Measurements from ENCODE around the gene SLC4A3. TPM values are rescaled to one million over a fixed set of nuclear protein-coding genes. Genes with fewer than 3 reads are reported as not detected.
A peak's percentile ranks its signal among the peaks of the same experiment; 100 is the strongest.
"Not testable (repeated sequence)": the region's sequence is repeated elsewhere in the genome, so short reads cannot be mapped to it uniquely, and the experiment has no call there.

SLC4A3 gene
- total RNA-seq, 1 donor from 2014 or later, result 12.2 TPM

DNA sequence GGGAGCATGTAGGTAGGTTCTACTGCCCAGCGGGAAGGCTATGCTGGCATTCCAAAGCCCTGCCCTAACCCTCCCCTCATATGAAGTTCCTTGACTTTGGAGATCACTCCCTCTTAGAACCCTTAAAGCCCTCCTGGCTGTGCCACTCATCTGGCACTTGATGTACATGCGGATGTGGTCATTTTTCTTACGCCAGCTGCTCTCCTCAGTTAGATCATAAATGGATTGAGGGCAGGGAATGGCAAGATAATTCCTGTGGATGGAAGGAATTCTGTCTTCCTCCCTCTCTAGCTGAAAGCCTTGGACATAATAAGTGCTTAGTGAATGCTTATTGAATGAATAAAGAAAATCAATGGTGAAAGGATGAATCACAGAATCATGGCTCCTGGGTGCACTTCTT, 51.6 kb downstream of the SLC4A3 start:
- DNase-seq (ENCODE audit: low spot score), result no peak

DNA sequence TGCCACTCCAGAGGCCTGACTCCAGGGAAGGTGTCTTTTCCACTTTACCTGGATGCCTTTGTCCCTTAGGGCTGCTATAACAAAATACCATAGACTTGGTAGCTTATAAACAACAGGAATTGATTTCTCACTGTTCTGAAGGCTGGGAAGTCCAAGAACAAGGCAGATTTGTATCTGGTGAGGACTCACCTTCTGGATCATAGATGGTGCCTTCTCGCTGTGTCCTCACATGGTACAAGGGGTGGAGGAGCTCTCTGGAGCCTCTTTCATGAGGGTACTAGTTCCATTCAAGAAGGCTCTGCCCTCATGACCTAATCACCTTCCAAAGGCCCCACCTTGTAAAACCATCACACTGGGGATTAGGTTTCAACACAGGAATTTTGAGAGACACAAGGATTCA, 52.1 kb downstream of the SLC4A3 start:
- DNase-seq (ENCODE audit: low spot score), result no peak

DNA sequence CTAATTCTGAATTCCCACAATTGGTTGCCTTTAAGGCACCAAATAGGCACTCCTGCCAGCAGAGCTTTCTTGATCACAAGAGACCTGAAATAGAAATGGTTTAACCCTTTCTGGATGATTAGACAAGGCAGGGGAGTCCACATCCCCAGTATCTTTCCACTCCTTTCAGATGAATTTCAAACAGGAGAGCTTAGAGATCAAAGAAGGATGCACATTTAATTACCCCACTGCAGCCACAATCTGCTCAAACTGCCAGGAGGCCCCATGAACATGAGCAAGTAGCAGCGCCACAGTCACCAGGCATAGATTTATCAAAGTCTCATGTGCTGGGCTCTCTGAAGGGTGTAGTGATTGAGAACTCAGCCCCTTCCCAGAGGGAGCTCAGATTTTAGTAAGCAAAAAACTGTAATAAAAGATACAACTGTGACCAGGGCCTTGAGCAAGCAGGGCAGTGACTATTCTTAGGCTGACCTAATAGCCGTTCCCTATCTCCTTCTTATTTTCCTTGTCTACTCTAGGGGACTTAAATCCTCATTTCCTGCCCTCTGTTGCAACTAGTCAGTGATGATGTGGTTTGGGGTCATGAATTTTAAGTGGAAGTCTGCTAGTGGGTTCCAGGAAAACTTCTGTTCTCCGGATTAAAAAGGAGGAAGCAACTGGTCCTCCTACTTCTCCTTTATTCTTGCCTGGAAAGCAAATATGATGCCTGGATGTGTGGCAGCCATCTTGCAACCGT, 53.7 kb downstream of the SLC4A3 start:
- DNase-seq (ENCODE audit: low spot score), result no peak

DNA sequence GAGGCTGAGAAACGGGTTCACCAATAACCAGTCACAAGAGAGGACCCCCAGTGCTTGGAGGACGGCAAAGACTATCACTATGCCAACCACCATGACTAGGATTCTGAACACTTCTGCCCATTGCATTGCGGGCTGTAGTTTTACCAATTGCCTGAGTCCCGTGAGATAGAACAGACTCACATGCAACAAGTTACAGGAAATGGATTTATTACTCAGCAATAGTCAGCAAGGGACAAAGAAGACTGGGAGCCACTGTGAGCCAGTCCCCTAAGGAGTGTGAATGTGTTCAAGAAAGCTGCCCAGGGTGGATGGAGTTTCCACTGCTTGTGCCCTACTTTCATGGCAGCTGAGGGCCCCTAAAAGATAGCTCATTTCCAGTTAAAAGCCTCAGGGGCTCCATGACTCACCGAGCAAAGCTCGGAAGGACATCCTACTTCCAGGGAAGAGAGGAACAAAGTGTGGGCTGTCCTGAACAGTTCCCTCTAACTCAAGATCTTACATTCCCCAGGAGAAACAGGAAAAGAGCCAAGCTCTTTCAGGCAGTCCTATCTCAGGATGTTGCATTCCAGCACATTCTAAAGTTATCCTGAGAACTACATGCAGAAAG, 54.4 kb downstream of the SLC4A3 start:
- no peak for DNase-seq (ENCODE audit: low spot score)

DNA sequence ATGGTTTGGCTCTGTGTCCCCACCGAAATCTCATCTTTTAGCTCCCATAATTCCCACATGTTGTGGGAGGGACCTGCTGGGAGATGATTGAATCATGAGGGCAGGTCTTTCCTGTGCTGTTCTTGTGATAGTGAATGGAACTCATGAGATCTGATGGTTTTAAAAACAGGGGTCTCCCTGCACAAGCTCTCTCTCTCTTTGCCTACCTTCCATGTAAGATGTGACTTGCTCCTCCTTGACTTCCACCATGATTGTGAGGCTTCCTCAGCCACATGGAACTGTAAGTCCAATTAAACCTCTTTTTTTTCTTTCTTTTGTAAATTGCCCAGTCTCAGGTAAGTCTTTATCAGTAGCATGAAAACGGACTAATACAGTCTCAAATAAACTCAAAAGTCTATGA, 56.0 kb downstream of the SLC4A3 start:
- not testable (repeated sequence) for DNase-seq (ENCODE audit: low spot score)

DNA sequence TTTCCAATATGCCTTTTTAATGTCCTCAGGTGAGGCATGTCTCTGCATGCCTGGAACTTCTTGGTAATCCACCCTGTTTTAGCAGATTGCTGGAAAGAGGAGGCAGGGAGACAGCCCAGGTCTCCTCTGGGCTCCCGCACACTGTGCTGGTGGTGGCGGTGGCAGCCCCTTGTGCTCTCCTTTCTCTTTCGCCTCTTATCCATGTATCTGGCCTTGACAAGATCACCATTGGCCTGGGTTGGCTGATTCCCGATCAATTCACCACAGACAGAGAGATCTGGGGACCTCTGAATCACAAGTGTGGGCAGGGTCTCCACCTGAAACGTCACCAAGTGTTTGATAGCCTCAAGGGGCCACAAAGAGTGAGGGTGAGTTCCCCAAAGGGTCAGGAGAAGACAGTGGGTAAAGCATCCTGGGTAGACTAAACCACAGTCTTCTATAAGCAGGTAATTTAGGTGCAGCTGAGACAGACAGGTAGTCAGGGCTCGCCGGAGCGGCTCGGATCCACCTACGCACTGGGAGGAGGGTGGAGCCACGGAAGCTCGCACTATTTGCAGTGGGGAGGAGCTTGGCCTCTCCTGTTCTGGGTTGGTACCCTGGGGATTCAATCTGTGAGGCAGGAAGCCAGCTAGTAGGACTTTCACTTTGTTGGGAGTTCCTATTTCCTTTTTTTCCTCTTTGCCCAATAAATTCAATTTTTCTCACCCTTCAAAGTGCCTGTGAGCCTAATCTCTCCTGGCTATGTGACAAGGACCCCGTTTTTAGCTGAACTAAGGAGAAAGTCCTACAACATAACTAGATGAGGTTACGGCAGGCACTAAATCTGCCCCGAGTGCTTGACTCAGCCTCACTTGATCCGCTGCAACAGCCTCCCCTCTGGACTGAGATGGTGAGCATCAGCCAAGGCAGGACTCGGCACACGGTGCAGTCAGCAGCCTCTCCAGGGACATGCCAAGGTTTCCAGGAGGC, 57.6 kb downstream of the SLC4A3 start:
- DNase-seq (ENCODE audit: low spot score), result peak; percentile 90

DNA sequence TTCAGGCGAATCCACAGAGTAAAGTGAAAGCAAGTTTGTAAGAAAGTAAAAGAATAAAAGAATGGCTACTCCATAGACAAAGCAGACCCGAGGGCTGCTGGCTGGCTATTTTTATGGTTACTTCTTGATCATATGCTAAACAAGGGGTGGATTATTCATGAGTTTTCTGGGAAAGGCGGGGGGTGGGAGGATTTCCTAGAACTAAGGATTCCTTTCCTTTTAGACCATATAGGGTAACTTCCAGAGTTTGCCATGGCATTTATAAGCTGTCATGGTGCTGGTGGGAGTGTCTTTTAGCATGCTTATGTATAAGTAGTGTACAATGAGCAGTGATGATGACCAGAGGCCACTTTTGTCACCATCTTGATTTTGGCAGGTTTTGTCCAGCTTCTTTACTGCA, 59.8 kb downstream of the SLC4A3 start:
- no peak for DNase-seq (ENCODE audit: low spot score)

DNA sequence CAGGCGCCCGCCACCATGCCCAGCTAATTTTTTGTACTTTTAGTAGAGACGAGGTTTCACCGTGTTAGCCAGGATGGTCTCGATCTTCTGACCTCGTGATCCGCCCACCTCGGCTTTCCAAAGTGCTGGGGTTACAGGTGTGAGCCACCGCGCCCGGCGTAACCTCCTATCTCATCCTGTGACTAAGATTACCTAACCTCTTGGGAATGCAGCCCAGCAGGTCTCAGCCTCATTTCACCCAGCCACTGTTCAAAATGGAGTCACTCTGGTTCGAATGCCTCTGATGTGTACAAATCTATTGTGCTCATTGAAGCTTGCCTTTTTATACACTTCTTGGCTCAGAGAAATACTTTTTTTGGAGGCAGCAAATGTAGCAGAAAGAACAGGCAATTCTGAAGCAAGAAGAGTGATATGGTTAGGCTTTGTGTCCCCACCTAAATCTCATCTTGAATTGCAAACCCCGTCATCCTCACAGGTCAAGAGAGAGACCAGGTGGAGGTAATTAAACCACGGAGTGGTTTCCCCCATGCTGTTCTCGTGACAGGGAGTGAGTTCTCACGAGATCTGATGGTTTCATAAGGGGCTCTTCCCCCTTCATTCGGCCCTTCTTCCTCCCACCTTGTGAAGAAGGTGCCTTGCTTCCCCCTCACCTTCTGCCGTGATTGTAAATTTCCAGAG, 60.6 kb downstream of the SLC4A3 start:
- DNase-seq (ENCODE audit: low spot score), result no peak

DNA sequence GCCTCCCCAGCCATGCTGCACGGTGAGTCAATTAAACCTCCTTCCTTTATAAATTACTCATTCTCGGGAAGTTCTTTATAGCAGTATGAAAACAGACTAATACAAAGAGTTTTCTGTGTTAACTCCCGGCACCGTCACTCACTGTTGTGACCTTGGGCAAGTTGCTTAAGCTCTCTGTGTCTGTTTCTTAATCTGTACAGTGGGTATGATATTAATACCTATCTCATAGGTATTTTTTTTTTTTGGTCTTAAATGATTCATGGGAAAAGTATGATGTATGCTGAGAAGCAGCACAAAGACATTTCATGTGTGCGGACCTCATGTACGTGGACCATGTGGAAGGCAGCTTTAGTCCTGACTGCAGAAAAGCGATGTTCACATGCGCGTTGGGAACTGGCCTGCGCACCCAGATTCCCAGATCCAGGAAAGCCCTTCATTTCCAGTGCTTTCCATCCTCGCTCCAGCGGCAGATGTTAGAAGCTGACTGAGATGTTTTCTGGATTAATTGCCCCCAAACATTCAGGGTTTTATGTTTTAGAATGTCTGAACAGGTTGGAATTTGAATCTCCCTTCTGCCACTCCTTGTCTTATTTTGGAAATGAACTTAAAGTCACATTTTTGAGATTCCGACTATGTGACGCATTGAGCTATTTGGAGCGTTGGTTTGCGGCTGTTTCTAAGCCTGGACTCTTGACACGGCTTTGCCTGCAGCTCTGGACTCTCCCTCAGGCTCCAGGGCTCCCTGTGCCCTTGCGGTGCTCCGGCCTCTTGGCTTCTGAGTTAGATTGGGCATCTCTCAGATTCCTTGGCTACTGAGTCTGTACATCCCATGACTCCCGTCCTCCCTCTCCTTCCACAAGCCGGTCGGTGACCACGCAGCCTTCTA, 61.4 kb downstream of the SLC4A3 start:
- no peak for DNase-seq (ENCODE audit: low spot score)

DNA sequence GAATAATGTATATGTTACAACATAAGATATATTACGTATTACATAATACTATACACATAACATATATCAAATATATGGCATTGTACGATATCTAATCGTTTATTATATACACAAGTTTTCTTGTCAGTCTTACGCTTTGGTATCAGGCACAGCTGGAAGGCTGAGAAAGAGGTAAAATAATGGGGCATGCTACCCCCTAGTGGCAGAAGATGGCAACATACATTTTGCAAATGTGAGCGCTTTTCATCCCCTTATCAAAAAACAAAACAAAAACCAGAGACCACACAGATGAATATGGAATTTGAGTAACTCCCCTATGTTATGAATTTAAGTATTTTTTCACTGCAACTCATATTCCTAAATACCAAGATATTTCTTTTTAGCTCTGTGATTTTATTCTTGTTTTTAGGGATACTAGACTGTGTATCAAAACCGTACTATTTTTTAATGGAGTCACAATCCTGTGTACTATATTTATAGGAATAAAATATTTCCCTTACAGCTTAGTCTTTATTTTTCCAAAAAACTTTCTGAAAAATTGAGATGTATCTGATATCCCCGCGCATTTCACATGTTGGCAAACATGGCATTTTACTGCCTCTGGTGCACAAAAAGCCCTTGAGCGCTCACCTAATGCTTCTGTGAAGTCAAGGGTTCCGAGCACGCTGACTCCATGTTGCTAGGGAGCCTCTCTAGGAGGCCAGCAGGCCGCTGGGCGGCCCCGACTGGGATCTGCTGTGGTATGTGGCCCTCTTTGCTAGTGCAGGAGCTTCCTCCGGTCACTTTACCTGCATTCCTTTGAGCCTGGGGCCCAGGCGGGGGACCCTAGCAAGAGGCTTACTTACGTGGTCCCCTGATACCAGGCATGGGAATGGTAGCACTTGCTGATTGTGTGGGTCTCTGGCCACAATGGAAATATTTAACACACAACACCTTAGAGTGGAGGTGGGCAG, 62.5 kb downstream of the SLC4A3 start:
- DNase-seq (ENCODE audit: low spot score), result peak; percentile 66

DNA sequence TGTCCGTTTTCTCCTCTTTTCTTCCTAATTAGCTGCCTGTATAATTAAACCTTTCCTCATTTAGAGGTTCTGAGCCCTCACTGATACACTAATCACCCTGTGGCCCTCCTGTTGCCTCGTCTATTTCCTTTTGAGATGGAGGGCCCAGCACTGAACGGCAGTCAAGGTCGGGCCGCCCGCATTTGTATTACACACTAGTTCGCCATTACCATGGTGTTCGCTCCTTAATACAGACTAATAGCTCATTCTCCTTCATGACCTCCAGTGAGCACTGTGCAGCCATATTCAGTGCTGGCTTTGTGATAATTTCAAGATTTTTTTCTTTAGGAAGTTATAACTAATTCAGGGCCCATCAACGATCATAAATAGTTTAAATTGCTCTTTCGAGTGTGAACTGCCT, 64.1 kb downstream of the SLC4A3 start:
- DNase-seq (ENCODE audit: low spot score), result no peak

Other genes with a start within 250 kb of the SLC4A3 start
- gene DNPEP, start 239.7 kb upstream of the SLC4A3 start, total RNA-seq, result 86.6 TPM
- gene DES, start 209.3 kb upstream of the SLC4A3 start, total RNA-seq, result 1,211 TPM
- 76.6 TPM for gene SPEG, start 192.8 kb upstream of the SLC4A3 start, total RNA-seq
- gene GMPPA, start 128.7 kb upstream of the SLC4A3 start, total RNA-seq, result 31.9 TPM
- 0.13 TPM for gene ASIC4, start 113.1 kb upstream of the SLC4A3 start, total RNA-seq
- gene CHPF, start 83.8 kb upstream of the SLC4A3 start, total RNA-seq, result 49.6 TPM
- 6.0 TPM for gene TMEM198, start 83.6 kb upstream of the SLC4A3 start, total RNA-seq
- gene OBSL1, start 56.1 kb upstream of the SLC4A3 start, total RNA-seq, result 89.1 TPM
- gene INHA, start 55.3 kb upstream of the SLC4A3 start, total RNA-seq, result 0.78 TPM
- gene STK11IP, start 29.8 kb upstream of the SLC4A3 start, total RNA-seq, result 39.5 TPM

All from ureter (tissue), 1 donor.